GM12874 (cell line): ENCODE measurements around the gene ADCY1.

Experiments
- TF ChIP-seq, protein P1 (sequence below): IDR thresholded peaks from 2 replicates; pipeline ENCODE4 v1.5.1; 2011; ENCODE audit warnings: low read depth, mild to moderate bottlenecking, control low read depth, low read length, moderate library complexity; ENCODE audit not compliant: insufficient read depth

Gene ADCY1

GRCh38 chr7:45699726-45700390 is 125.7 kb downstream of the ADCY1 start:
- TF ChIP-seq, protein P1, sequence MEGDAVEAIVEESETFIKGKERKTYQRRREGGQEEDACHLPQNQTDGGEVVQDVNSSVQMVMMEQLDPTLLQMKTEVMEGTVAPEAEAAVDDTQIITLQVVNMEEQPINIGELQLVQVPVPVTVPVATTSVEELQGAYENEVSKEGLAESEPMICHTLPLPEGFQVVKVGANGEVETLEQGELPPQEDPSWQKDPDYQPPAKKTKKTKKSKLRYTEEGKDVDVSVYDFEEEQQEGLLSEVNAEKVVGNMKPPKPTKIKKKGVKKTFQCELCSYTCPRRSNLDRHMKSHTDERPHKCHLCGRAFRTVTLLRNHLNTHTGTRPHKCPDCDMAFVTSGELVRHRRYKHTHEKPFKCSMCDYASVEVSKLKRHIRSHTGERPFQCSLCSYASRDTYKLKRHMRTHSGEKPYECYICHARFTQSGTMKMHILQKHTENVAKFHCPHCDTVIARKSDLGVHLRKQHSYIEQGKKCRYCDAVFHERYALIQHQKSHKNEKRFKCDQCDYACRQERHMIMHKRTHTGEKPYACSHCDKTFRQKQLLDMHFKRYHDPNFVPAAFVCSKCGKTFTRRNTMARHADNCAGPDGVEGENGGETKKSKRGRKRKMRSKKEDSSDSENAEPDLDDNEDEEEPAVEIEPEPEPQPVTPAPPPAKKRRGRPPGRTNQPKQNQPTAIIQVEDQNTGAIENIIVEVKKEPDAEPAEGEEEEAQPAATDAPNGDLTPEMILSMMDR = no peak

GRCh38 chr7:45700556-45700955 is 126.4 kb downstream of the ADCY1 start:
- TF ChIP-seq, protein P1 = no peak

DNA sequence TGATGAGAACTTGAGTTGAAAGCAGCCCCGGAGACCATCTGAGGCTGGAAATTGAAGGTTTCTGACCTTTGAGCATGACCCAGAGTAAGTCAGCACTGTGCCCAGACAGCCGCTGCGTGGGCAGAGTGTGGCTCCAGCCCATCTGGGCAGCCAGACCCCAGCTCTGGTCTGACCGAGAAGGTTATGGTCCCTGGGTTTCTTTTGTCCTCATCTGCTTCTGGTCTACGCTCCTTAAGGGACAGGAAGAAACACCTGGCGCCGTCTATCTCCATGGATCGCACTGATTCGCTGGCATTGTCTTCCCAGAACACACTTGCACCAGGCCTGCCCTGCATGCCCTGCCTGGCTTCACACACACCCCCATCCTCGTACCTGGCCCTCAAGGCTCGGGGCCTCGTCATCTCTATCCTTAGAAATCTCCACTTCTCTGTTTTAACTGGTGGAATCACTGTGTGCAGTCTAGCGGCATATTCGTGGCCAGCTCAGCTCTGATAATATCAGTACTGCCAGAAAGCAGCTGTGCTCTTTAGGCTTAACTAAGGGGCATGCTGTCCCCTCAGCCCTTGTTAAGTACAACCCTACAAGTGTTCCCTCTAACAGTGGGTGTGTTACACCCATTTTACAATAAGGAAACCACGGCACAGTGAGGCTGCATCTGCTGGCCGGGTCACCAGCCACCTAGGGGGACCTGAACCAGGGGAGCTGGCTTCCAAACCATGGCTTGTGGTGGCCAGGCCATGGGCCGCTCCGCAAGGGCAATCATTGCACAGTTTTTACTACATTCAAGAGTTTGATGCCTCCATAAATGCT is 127.7 kb downstream of the ADCY1 start:
- TF ChIP-seq, protein P1 = no peak

DNA sequence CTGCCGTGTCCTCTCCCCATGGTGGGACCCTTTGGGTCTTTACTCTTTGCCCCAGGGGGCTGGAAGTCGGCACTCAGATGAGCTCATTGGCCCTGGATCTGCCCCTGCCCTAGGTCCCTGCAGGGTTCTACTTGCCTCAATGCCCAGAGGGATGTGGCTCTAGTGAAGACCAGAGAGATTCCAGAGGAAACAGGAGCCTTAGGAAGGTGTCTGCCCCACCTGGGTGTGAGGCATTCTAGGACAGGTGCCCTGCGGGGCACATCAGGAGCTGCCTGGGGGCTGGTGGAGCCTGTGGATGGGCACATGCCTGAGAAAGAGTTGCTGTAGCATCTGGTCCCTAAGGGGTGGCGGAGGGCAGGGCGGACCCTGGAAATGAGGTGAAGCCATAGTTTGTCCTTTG is 128.6 kb downstream of the ADCY1 start:
- TF ChIP-seq, protein P1 = no peak

DNA sequence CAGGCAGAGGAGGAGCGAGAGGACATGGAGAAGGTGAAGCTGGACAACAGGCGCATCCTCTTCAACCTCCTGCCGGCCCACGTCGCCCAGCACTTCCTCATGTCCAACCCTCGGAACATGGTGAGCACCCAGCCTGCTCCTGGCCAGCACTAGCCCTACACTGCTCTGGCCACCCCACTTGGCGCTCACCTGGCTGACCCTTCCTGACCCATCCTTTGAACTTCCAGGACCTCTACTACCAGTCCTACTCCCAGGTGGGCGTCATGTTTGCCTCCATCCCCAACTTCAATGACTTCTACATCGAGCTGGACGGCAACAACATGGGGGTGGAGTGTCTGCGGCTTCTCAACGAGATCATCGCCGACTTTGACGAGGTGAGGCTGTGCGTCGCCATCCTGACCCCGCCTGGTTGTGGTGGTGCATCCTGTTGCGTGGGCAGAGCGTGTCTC is 129.2 kb downstream of the ADCY1 start:
- TF ChIP-seq, protein P1 = no peak

GRCh38 chr7:45703911-45704682 is 129.9 kb downstream of the ADCY1 start:
- TF ChIP-seq, protein P1 = no peak

DNA sequence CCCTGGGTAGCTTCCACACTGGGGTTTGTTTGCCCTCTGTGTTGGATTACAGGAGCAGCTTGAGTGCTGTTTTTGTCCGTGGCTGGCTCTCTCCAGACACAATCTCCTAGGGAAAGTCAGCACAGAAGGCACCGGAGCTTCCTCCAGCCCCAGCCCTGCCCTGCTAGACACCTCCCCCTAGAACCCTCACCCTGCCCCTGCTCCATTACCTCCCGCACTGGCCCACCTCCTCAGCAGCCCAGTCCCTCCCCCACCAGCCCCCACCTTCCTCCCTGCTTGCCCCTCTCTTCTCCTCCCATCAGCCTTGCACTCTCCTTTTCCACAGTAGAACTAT is 130.5 kb downstream of the ADCY1 start:
- TF ChIP-seq, protein P1 = no peak
